ENCODE measurements around the gene STN1.

Gene STN1

DNA sequence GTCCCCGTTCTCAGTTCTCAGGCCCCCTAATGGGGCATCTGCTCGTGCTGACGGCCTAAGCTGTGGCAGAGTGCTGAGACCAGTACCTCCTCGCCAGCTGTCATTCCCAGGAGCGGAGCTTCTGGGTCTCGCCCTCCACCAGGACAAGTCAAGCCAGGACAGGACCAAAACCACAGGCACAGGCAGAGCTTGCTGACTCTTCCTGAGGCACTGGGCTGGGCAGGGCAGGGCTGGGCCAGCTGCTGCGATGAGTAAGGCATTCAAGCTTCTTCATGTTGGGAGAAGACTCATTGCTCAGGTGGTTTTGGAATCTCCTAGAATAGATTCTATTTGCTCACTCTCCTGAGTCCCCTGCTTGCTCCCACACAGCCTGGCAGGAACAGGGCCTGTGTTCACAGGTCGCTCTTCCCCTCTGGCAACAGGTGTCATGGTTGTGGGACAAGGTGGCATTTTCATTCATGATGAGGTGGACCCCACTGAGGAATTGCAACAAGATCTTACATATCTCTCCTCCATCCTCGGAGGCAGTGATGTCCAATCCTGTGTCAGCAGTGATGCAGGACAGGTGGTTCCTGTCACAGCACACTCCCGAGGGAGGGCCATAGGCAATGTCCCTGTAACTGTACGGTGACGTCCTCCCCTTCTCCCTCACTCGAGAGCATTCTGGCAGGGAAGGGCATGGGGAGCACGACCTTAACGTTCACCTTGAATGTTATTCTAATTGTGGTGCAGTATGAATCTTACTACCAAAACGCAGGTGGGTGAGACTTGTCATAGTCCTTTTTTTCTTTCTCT is 45.6 kb downstream of the STN1 start:
- H3K36me3 ChIP-seq (replicated peaks; ENCODE audit: low read depth, low read length), result no peaks in the 10 kb centered on the region
- H2AFZ ChIP-seq (ENCODE audit: low read depth, low read length), result no peak overlapping the region
- H3K4me2 ChIP-seq (ENCODE audit: low read length), result no peak overlapping the region
- no peaks in the 10 kb centered on the region for H3K9me3 ChIP-seq (ENCODE audit: insufficient read depth, low read length)
- H3K27ac ChIP-seq (ENCODE audit: low read length), result no peak overlapping the region
- no peaks in the 10 kb centered on the region for H3K4me1 ChIP-seq (ENCODE audit: low read length)
- no peak overlapping the region for H3K9ac ChIP-seq (ENCODE audit: low read length)
- H4K20me1 ChIP-seq (ENCODE audit: insufficient read depth, low read length), result no peaks in the 10 kb centered on the region
- no peak overlapping the region for H3K4me3 ChIP-seq (ENCODE audit: low read length)
- no peaks in the 10 kb centered on the region for H3K27me3 ChIP-seq (ENCODE audit: low read depth, low read length)
- no peak for TF ChIP-seq EZH2phosphoT487 (IDR thresholded peaks at IDR 0.05; ENCODE audit: low read depth)
- no peaks in the 10 kb centered on the region for H3K79me2 ChIP-seq (ENCODE audit: low read length)

DNA sequence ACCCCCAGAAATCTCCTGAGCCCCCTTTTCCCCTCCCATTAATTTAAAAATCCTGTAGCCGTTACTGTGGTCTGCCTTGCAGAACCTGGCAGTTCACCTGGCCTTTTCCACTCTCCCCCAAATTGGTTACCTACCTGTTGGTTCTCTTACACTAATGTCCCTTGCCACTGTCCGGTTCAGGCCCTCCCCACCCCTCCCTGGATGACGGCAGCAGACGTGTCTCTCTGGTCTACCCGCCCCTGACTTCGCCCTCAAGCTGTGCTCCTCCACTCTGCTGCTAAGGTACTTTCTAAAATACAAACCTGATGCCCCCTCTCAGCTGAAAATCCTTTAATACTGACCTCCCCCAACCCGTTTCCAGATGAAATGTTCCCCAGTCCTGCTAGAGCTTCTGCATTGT is 47.0 kb downstream of the STN1 start:
- H3K4me2 ChIP-seq (ENCODE audit: low read length), result no peak overlapping the region
- H3K9me3 ChIP-seq (ENCODE audit: insufficient read depth, low read length), result no peaks in the 10 kb centered on the region
- no peaks in the 10 kb centered on the region for H3K36me3 ChIP-seq (replicated peaks; ENCODE audit: low read depth, low read length)
- H3K9ac ChIP-seq (ENCODE audit: low read length), result no peak overlapping the region
- no peaks in the 10 kb centered on the region for H3K4me1 ChIP-seq (ENCODE audit: low read length)
- TF ChIP-seq, protein P1, sequence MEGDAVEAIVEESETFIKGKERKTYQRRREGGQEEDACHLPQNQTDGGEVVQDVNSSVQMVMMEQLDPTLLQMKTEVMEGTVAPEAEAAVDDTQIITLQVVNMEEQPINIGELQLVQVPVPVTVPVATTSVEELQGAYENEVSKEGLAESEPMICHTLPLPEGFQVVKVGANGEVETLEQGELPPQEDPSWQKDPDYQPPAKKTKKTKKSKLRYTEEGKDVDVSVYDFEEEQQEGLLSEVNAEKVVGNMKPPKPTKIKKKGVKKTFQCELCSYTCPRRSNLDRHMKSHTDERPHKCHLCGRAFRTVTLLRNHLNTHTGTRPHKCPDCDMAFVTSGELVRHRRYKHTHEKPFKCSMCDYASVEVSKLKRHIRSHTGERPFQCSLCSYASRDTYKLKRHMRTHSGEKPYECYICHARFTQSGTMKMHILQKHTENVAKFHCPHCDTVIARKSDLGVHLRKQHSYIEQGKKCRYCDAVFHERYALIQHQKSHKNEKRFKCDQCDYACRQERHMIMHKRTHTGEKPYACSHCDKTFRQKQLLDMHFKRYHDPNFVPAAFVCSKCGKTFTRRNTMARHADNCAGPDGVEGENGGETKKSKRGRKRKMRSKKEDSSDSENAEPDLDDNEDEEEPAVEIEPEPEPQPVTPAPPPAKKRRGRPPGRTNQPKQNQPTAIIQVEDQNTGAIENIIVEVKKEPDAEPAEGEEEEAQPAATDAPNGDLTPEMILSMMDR (IDR thresholded peaks at IDR 0.05; ENCODE audit: low read depth, low read length), result no peak
- TF ChIP-seq EZH2phosphoT487 (IDR thresholded peaks at IDR 0.05; ENCODE audit: low read depth), result no peak
- H2AFZ ChIP-seq (ENCODE audit: low read depth, low read length), result no peak overlapping the region
- H3K79me2 ChIP-seq (ENCODE audit: low read length), result no peaks in the 10 kb centered on the region
- H4K20me1 ChIP-seq (ENCODE audit: insufficient read depth, low read length), result no peaks in the 10 kb centered on the region
- H3K27ac ChIP-seq (ENCODE audit: low read length), result no peak overlapping the region
- H3K27me3 ChIP-seq (ENCODE audit: low read depth, low read length), result no peaks in the 10 kb centered on the region
- no peak overlapping the region for H3K4me3 ChIP-seq (ENCODE audit: low read length)

DNA sequence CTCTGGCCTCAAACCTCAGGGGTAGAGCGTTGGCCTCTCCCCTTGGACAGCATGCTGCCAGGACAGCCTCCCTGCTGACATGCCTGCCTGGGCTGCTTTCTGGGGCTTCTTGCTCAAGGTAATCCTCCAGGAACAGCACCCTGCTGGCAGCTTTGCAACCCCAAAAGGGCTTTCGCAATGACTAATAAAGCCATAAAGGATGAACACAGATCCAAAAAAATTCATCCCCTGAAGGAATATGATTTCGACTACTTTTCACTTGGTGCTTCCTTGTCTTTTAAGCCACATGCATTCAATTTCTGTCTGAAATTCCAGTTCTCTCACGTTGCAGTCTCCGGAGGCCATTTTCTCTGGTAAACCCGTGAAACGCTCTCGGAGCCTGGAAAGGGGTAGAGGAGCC is 47.5 kb downstream of the STN1 start:
- no peak overlapping the region for H2AFZ ChIP-seq (ENCODE audit: low read depth, low read length)
- H3K4me3 ChIP-seq (ENCODE audit: low read length), result no peak overlapping the region
- H4K20me1 ChIP-seq (ENCODE audit: insufficient read depth, low read length), result no peaks in the 10 kb centered on the region
- no peaks in the 10 kb centered on the region for H3K79me2 ChIP-seq (ENCODE audit: low read length)
- H3K36me3 ChIP-seq (replicated peaks; ENCODE audit: low read depth, low read length), result no peaks in the 10 kb centered on the region
- H3K27me3 ChIP-seq (ENCODE audit: low read depth, low read length), result no peaks in the 10 kb centered on the region
- no peak overlapping the region for H3K4me2 ChIP-seq (ENCODE audit: low read length)
- TF ChIP-seq, protein P1 (IDR thresholded peaks at IDR 0.05; ENCODE audit: low read depth, low read length), result no peak
- no peak for TF ChIP-seq EZH2phosphoT487 (IDR thresholded peaks at IDR 0.05; ENCODE audit: low read depth)
- no peak overlapping the region for H3K27ac ChIP-seq (ENCODE audit: low read length)
- H3K4me1 ChIP-seq (ENCODE audit: low read length), result no peaks in the 10 kb centered on the region
- no peak overlapping the region for H3K9ac ChIP-seq (ENCODE audit: low read length)
- no peaks in the 10 kb centered on the region for H3K9me3 ChIP-seq (ENCODE audit: insufficient read depth, low read length)

DNA sequence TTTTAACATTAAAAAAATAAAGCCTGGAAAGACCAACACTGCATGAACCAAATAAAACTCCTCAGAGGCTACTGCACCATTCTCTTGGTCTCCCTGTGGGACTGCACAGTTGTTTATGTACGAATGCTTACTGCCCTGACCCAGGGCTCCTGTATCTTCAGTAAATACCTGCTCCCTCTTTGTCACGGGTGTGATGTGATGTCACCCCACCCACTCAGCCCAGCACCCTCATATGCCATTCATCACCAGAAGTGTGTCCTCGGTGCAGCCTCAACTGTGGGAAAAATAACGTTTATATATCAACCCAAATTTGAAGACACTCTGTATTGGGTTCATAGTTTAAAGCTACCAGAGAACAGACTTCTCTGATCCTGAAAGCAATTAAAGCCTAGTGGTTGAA is 48.6 kb downstream of the STN1 start:
- no peaks in the 10 kb centered on the region for H3K4me1 ChIP-seq (ENCODE audit: low read length)
- H3K36me3 ChIP-seq (replicated peaks; ENCODE audit: low read depth, low read length), result no peaks in the 10 kb centered on the region
- TF ChIP-seq EZH2phosphoT487 (IDR thresholded peaks at IDR 0.05; ENCODE audit: low read depth), result no peak
- TF ChIP-seq, protein P1 (IDR thresholded peaks at IDR 0.05; ENCODE audit: low read depth, low read length), result no peak
- H2AFZ ChIP-seq (ENCODE audit: low read depth, low read length), result no peak overlapping the region
- no peak overlapping the region for H3K4me3 ChIP-seq (ENCODE audit: low read length)
- no peaks in the 10 kb centered on the region for H3K79me2 ChIP-seq (ENCODE audit: low read length)
- no peaks in the 10 kb centered on the region for H3K27me3 ChIP-seq (ENCODE audit: low read depth, low read length)
- no peak overlapping the region for H3K4me2 ChIP-seq (ENCODE audit: low read length)
- no peaks in the 10 kb centered on the region for H3K9me3 ChIP-seq (ENCODE audit: insufficient read depth, low read length)
- no peak overlapping the region for H3K27ac ChIP-seq (ENCODE audit: low read length)
- no peak overlapping the region for H3K9ac ChIP-seq (ENCODE audit: low read length)
- H4K20me1 ChIP-seq (ENCODE audit: insufficient read depth, low read length), result no peaks in the 10 kb centered on the region

All from OCI-LY3 (cell line).